Thyroid gland (tissue), 4 donors: ENCODE results near the gene KCNK17. TPM values are rescaled to one million over a fixed set of nuclear protein-coding genes. Genes with fewer than 3 reads are reported as not detected.

ENCODE experiments used
- DNase-seq, 2 donors: peaks; one replicate each; pipeline ENCODE4 v3.0.0-alpha.2; 2019
- H3K27ac ChIP-seq, 3 donors: fragments of 200-600 bp; sonication (generic); 1 replicate in 2 of 3; 2 replicates in 1 of 3; pipeline ENCODE4 v1.5.1; 2016 to 2019; ENCODE audit warnings: mild to moderate bottlenecking in 1 of 3, moderate library complexity in 1 of 3
- H3K27me3 ChIP-seq: fragments of 200-600 bp; sonication (generic); one replicate; pipeline ENCODE4 v1.5.1; 2019
- H3K36me3 ChIP-seq, 2 donors: fragments of 200-600 bp; sonication (generic); one replicate each; pipeline ENCODE4 v1.5.1; 2016 to 2019
- H3K4me1 ChIP-seq, 2 donors: fragments of 200-600 bp; sonication (generic); one replicate each; pipeline ENCODE4 v1.5.1; 2017 to 2019
- H3K4me3 ChIP-seq, 3 donors: fragments of 200-600 bp; sonication (generic); replicated peaks in 1 of 3; 1 replicate in 2 of 3; 2 replicates in 1 of 3; pipeline ENCODE4 v1.5.1; 2016; ENCODE audit warnings: mild to moderate bottlenecking in 1 of 3
- H3K9me3 ChIP-seq: fragments of 200-600 bp; sonication (generic); one replicate; pipeline ENCODE4 v1.5.1; 2017
- CTCF ChIP-seq, 6 experiments: fragments of 200-600 bp in 3 of 6; fragments of 450-650 bp in 3 of 6; sonication (generic) in 3 of 6; IDR thresholded peaks; one replicate each; pipeline ENCODE4 v1.5.1; 2016 to 2019; ENCODE audit warnings: antibody characterized with exemption in 6 of 6, mild to moderate bottlenecking in 2 of 6, inconsistent platforms in 1 of 6, moderate library complexity in 1 of 6
- POLR2A ChIP-seq, 2 donors: fragments of 450-650 bp; IDR thresholded peaks; one replicate each; pipeline ENCODE4 v1.6.1; 2017; ENCODE audit warnings: antibody characterized with exemption in 2 of 2, mild to moderate bottlenecking in 2 of 2, moderate library complexity in 1 of 2
- WGBS, 2 donors: methylation state at CpG; one replicate each; pipeline ENCODE4 v1.1.5; 2017; 5-methylcytosine and 5-hydroxymethylcytosine counted together
- intact Hi-C: fragments of 100-400 bp; cut with DNase I; formaldehyde crosslinking; loops from one replicate; pipeline ENCODE4 v1.15.1; 2023
- total RNA-seq, 4 donors: library from RNA; depleted of rRNA; stranded (reverse); fragments of >200 nt; gene quantifications; one replicate each; pipeline ENCODE4 v1.2.3, GENCODE V29; 2016

Gene KCNK17
- total RNA-seq, 4 donors from 2014 or later = 1.1 to 11.5 (median 4.5) TPM

GRCh38 chr6:39341937-39342336 is 27.7 kb upstream of the KCNK17 start:
- Histone ChIP-seq H3K36me3 (no peaks in the 10 kb centered on the region), H3K4me1 (peaks cover 34 to 66% of the 10 kb centered on the region in 2 donors), H3K27me3 (no peaks in the 10 kb centered on the region), H3K9me3 (no peaks in the 10 kb centered on the region), H3K27ac (peak overlapping the region in 1 of 3 donors; percentile 78), H3K4me3 (no peak overlapping the region)
- intact Hi-C loops = no loop called here
- TF ChIP-seq CTCF (IDR thresholded peaks at IDR 0.05) = no peak
- no peak for TF ChIP-seq POLR2A (IDR thresholded peaks at IDR 0.05)
- 89 to 90% methylated on average over 5 of the region's 5 CpGs for WGBS, 2 donors
- DNase-seq = no peak

DNA sequence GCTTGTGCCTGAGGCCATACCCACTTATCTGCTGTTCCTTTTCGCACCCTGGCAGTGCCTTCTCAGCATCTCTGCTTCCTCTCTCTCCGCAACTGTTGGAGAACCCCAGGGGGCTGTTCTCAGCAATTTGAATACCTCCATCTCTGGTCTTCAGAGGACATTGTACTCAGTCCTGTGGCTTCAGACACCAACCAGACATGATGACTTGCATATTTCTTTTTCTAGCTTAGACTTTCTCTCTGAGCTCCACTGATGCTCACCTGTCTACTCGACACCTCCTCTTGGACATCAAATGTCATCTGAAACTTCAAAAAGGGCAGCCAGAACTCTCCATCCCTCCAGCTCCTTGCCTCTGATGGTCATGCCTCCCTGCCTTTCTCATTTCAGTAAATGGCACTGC is 27.1 kb upstream of the KCNK17 start:
- intact Hi-C loops = no loop called here
- H3K27ac ChIP-seq = peak overlapping the region in 2 of 3 donors; percentile 78 to 80

GRCh38 chr6:39339868-39340550 is 25.8 kb upstream of the KCNK17 start:
- Histone ChIP-seq H3K4me3 (no peak overlapping the region), H3K9me3 (no peaks in the 10 kb centered on the region), H3K4me1 (peaks cover 34 to 53% of the 10 kb centered on the region in 2 donors), H3K27ac (peak overlapping the region; percentile 66 to 80 (median 78)), H3K27me3 (no peaks in the 10 kb centered on the region), H3K36me3 (no peaks in the 10 kb centered on the region)
- TF ChIP-seq CTCF (IDR thresholded peaks at IDR 0.05) (peak in 1 of 6 experiments; percentile 10), POLR2A (IDR thresholded peaks at IDR 0.05) (no peak)
- DNase-seq = peak; percentile 87 to 88
- intact Hi-C loops = no loop called here
- WGBS, 2 donors = 26 to 28% methylated on average over 9 to 10 of the region's 10 CpGs

More for the DNA sequence above, 27.1 kb upstream of the KCNK17 start:
- Histone ChIP-seq H3K4me1 (peaks cover 34 to 62% of the 10 kb centered on the region in 2 donors), H3K36me3 (no peaks in the 10 kb centered on the region), H3K9me3 (no peaks in the 10 kb centered on the region), H3K4me3 (no peak overlapping the region), H3K27me3 (no peaks in the 10 kb centered on the region)
- TF ChIP-seq POLR2A (IDR thresholded peaks at IDR 0.05) = no peak
- TF ChIP-seq CTCF (IDR thresholded peaks at IDR 0.05) = no peak
- WGBS, 2 donors = 90 to 94% methylated on average over 3 of the region's 3 CpGs
- DNase-seq = no peak

GRCh38 chr6:39339096-39339867 is 25.1 kb upstream of the KCNK17 start:
- Histone ChIP-seq H3K4me3 (no peak overlapping the region), H3K36me3 (no peaks in the 10 kb centered on the region), H3K9me3 (no peaks in the 10 kb centered on the region), H3K27me3 (no peaks in the 10 kb centered on the region), H3K4me1 (peaks cover 34 to 53% of the 10 kb centered on the region in 2 donors), H3K27ac (peak overlapping the region; percentile 66 to 80 (median 78))
- intact Hi-C loops = no loop called here
- DNase-seq = peak; percentile 20 to 22
- WGBS, 2 donors = 41 to 42% methylated on average over 9 of the region's 9 CpGs
- TF ChIP-seq POLR2A (IDR thresholded peaks at IDR 0.05) (no peak), CTCF (IDR thresholded peaks at IDR 0.05) (no peak)

- WGBS, 2 donors = 65 to 75% methylated on average over 3 to 5 of the region's 5 CpGs
- intact Hi-C loops = no loop called here
- no peak overlapping the region for H3K4me3 ChIP-seq
- DNase-seq = no peak
- no peaks in the 10 kb centered on the region for H3K36me3 ChIP-seq
- TF ChIP-seq POLR2A (IDR thresholded peaks at IDR 0.05) (no peak), CTCF (IDR thresholded peaks at IDR 0.05) (no peak)
- H3K27ac ChIP-seq = peak overlapping the region in 1 of 3 donors; percentile 78
- H3K4me1 ChIP-seq = peaks cover 34 to 47% of the 10 kb centered on the region in 2 donors
- no peaks in the 10 kb centered on the region for H3K9me3 ChIP-seq
- no peaks in the 10 kb centered on the region for H3K27me3 ChIP-seq
Measured at GRCh38 chr6:39338397-39338796, 24.2 kb upstream of the KCNK17 start.
